HEK293T (cell line): ENCODE results near the gene GTSE1.

Source experiments
- ARNT ChIP-seq: fragments of 450-650 bp; IDR thresholded peaks from 2 replicates; pipeline ENCODE4 v1.6.1; 2017; ENCODE audit warnings: mild to moderate bottlenecking
- BHLHE40 ChIP-seq: fragments of 450-650 bp; IDR thresholded peaks from 2 replicates; pipeline ENCODE4 v1.6.1; 2016; ENCODE audit warnings: mild to moderate bottlenecking, moderate library complexity, borderline replicate concordance
- CTBP1 ChIP-seq: fragments of 450-650 bp; IDR thresholded peaks from 2 replicates; pipeline ENCODE4 v1.6.1; 2016; ENCODE audit warnings: borderline replicate concordance
- FOXA1 ChIP-seq: fragments of 450-650 bp; IDR thresholded peaks from 2 replicates; pipeline ENCODE4 v1.6.1; 2016; ENCODE audit warnings: mild to moderate bottlenecking
- FOXK2 ChIP-seq: fragments of 450-650 bp; IDR thresholded peaks from 2 replicates; pipeline ENCODE4 v1.6.1; 2016; ENCODE audit warnings: mild to moderate bottlenecking
- FOXM1 ChIP-seq: fragments of 450-650 bp; IDR thresholded peaks from 2 replicates; pipeline ENCODE4 v1.6.1; 2017; ENCODE audit warnings: mild to moderate bottlenecking, borderline replicate concordance
- L3MBTL2 ChIP-seq: fragments of 450-650 bp; conservative IDR thresholded peaks from 2 replicates; pipeline ENCODE4 v1.6.1; 2016; ENCODE audit warnings: mild to moderate bottlenecking
- LEF1 ChIP-seq: fragments of 450-650 bp; IDR thresholded peaks from 2 replicates; pipeline ENCODE4 v1.6.1; 2017; ENCODE audit warnings: mild to moderate bottlenecking, borderline replicate concordance
- NFRKB ChIP-seq: fragments of 450-650 bp; IDR thresholded peaks from 2 replicates; pipeline ENCODE4 v1.6.1; 2016; ENCODE audit warnings: mild to moderate bottlenecking, moderate library complexity
- SP1 ChIP-seq: fragments of 450-650 bp; IDR thresholded peaks from 2 replicates; pipeline ENCODE4 v1.6.1; 2017
- SUZ12 ChIP-seq: fragments of 450-650 bp; IDR thresholded peaks from 2 replicates; pipeline ENCODE4 v1.6.1; 2016; ENCODE audit warnings: mild to moderate bottlenecking
- TARDBP ChIP-seq: fragments of 450-650 bp; IDR thresholded peaks from 2 replicates; pipeline ENCODE4 v1.6.1; 2016
- ZNF384 ChIP-seq: fragments of 450-650 bp; IDR thresholded peaks from 2 replicates; pipeline ENCODE4 v1.6.1; 2016
- TF ChIP-seq, protein P1 (sequence below): fragments of 450-650 bp; IDR thresholded peaks from 2 replicates; pipeline ENCODE4 v1.6.1; 2016

GRCh38 chr22:46378426-46379065 lies 81.9 kb downstream of the GTSE1 start:
- no peak for TF ChIP-seq ZNF384
- TF ChIP-seq CTBP1, result no peak
- no peak for TF ChIP-seq BHLHE40
- no peak for TF ChIP-seq SP1
- TF ChIP-seq ARNT, result no peak
- TF ChIP-seq, protein P1, sequence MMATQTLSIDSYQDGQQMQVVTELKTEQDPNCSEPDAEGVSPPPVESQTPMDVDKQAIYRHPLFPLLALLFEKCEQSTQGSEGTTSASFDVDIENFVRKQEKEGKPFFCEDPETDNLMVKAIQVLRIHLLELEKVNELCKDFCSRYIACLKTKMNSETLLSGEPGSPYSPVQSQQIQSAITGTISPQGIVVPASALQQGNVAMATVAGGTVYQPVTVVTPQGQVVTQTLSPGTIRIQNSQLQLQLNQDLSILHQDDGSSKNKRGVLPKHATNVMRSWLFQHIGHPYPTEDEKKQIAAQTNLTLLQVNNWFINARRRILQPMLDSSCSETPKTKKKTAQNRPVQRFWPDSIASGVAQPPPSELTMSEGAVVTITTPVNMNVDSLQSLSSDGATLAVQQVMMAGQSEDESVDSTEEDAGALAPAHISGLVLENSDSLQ, result no peak
- no peak for TF ChIP-seq NFRKB
- no peak for TF ChIP-seq LEF1
- TF ChIP-seq TARDBP, result no peak
- no peak for TF ChIP-seq FOXM1
- TF ChIP-seq FOXK2, result no peak
- TF ChIP-seq SUZ12, result no peak
- TF ChIP-seq FOXA1, result no peak
- TF ChIP-seq L3MBTL2, result no peak
